HG03565 (cell line): ENCODE data around the gene EPS8L2.
"Not testable (repeated sequence)": the region's sequence is repeated elsewhere in the genome, so short reads cannot be mapped to it uniquely, and the experiment has no call there.

Source experiments
- ATAC-seq: cut with Tn5 transposase; IDR thresholded peaks from one replicate; pipeline ENCODE4 v1.9.1; 2021; ENCODE audit warnings: mild to moderate bottlenecking, moderate library complexity; ENCODE audit not compliant: unreplicated experiment

Gene EPS8L2

GRCh38 chr11:724049-724777 is 18.2 kb downstream of the EPS8L2 start:
- no peak for ATAC-seq

- ATAC-seq, result no peak
These were observed 18.9 kb downstream of the EPS8L2 start for GRCh38 chr11:724778-725386.

GRCh38 chr11:725624-726202 is 19.7 kb downstream of the EPS8L2 start:
- no peak for ATAC-seq

GRCh38 chr11:726278-727220 is 20.5 kb downstream of the EPS8L2 start:
- no peak for ATAC-seq

- no peak for ATAC-seq
These were observed 21.3 kb downstream of the EPS8L2 start for GRCh38 chr11:727281-727701.

GRCh38 chr11:727859-728748 is 22.1 kb downstream of the EPS8L2 start:
- peak; percentile 42 for ATAC-seq

- ATAC-seq, result no peak
These were observed 23.0 kb downstream of the EPS8L2 start for GRCh38 chr11:728901-729491.

GRCh38 chr11:729492-730074 is 23.6 kb downstream of the EPS8L2 start:
- ATAC-seq, result no peak

GRCh38 chr11:733072-733471 is 27.0 kb downstream of the EPS8L2 start:
- ATAC-seq, result no peak

- ATAC-seq, result not testable (repeated sequence)
These were observed 28.5 kb downstream of the EPS8L2 start for GRCh38 chr11:734541-734940.

GRCh38 chr11:737366-737765 is 31.3 kb downstream of the EPS8L2 start:
- ATAC-seq, result no peak

GRCh38 chr11:737899-738298 is 31.9 kb downstream of the EPS8L2 start:
- not testable (repeated sequence) for ATAC-seq

- no peak for ATAC-seq
These were observed 36.1 kb downstream of the EPS8L2 start for GRCh38 chr11:742156-742546.

- ATAC-seq, result no peak
These were observed 36.7 kb downstream of the EPS8L2 start for GRCh38 chr11:742571-743201.

GRCh38 chr11:745428-745827 is 39.4 kb downstream of the EPS8L2 start:
- ATAC-seq, result no peak

GRCh38 chr11:746289-747157 is 40.5 kb downstream of the EPS8L2 start:
- ATAC-seq, result peak; percentile 7

- peak; percentile 73 for ATAC-seq
These were observed 41.4 kb downstream of the EPS8L2 start, which contains the start of gene TALDO1 for GRCh38 chr11:747158-748006. Gene TALDO1 (plus strand): TSS chr11:747464. CDS start chr11:747482, 18 bp downstream.
